Astrocyte of the cerebellum (primary cell): Measurements from ENCODE around the gene VWA5A.

Experiments used
- DNase-seq: peaks from one replicate; pipeline ENCODE4 v3.0.0-alpha.2; 2011; ENCODE audit warnings: low read depth
- H3K4me3 ChIP-seq: 2 replicates; pipeline ENCODE4 v1.5.1; 2011; ENCODE audit warnings: mild to moderate bottlenecking, low read depth, low read length, moderate library complexity
- CTCF ChIP-seq: IDR thresholded peaks from 2 replicates; pipeline ENCODE4 v1.5.1; 2012; ENCODE audit warnings: low read length, low read depth, moderate library complexity, mild to moderate bottlenecking; ENCODE audit errors: missing control alignments
- in situ Hi-C: cut with HindIII; loops from 2 replicates; pipeline ENCODE4 v1.10.0; 2017; ENCODE audit warnings: low sequenced_read_pairs

The VWA5A gene

GRCh38 chr11:124110201-124110600 lies 5.0 kb upstream of the VWA5A start:
- H3K4me3 ChIP-seq: no peak overlapping the region
- in situ Hi-C loops: no loop called here
- no peak for DNase-seq
- no peak for TF ChIP-seq CTCF

GRCh38 chr11:124113890-124114289 lies 1.4 kb upstream of the VWA5A start:
- H3K4me3 ChIP-seq: no peak overlapping the region
- DNase-seq: no peak
- in situ Hi-C loops: no loop called here
- TF ChIP-seq CTCF: no peak

- in situ Hi-C loops: no loop called here
- DNase-seq: no peak
- H3K4me3 ChIP-seq: peak overlapping the region; percentile 56
- no peak for TF ChIP-seq CTCF
Observed at GRCh38 chr11:124115782-124116616, 749 bp downstream of the VWA5A start.

- DNase-seq: no peak
- in situ Hi-C loops: no loop called here
- H3K4me3 ChIP-seq: no peak overlapping the region
- TF ChIP-seq CTCF: no peak
Observed at GRCh38 chr11:124119103-124119502, 3.9 kb downstream of the VWA5A start.

GRCh38 chr11:124120891-124121290 lies 5.6 kb downstream of the VWA5A start:
- no peak overlapping the region for H3K4me3 ChIP-seq
- TF ChIP-seq CTCF: no peak
- DNase-seq: no peak
- in situ Hi-C loops: no loop called here

GRCh38 chr11:124122123-124122522 lies 6.9 kb downstream of the VWA5A start:
- DNase-seq: no peak
- no peak for TF ChIP-seq CTCF
- in situ Hi-C loops: no loop called here
- no peak overlapping the region for H3K4me3 ChIP-seq
